ENCODE data around the gene ATG10. TPM values are rescaled to one million over a fixed set of nuclear protein-coding genes. Genes with fewer than 3 reads are reported as not detected.

The ATG10 gene
- total RNA-seq, 4 donors from 2014 or later: 8.5 to 15.2 (median 11.6) TPM

GRCh38 chr5:82068723-82069122 lies 96.9 kb downstream of the ATG10 start:
- H3K4me3 ChIP-seq (replicated peaks in 1 of 3): no peak overlapping the region
- DNase-seq: no peak
- intact Hi-C loops (cut with DNase I): no loop called here
- no peak overlapping the region for H3K27ac ChIP-seq
- H3K9me3 ChIP-seq: no peaks in the 10 kb centered on the region
- no peak for TF ChIP-seq POLR2A (IDR thresholded peaks at IDR 0.05)
- TF ChIP-seq, protein P1, sequence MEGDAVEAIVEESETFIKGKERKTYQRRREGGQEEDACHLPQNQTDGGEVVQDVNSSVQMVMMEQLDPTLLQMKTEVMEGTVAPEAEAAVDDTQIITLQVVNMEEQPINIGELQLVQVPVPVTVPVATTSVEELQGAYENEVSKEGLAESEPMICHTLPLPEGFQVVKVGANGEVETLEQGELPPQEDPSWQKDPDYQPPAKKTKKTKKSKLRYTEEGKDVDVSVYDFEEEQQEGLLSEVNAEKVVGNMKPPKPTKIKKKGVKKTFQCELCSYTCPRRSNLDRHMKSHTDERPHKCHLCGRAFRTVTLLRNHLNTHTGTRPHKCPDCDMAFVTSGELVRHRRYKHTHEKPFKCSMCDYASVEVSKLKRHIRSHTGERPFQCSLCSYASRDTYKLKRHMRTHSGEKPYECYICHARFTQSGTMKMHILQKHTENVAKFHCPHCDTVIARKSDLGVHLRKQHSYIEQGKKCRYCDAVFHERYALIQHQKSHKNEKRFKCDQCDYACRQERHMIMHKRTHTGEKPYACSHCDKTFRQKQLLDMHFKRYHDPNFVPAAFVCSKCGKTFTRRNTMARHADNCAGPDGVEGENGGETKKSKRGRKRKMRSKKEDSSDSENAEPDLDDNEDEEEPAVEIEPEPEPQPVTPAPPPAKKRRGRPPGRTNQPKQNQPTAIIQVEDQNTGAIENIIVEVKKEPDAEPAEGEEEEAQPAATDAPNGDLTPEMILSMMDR (IDR thresholded peaks at IDR 0.05): no peak
- H3K4me1 ChIP-seq: no peaks in the 10 kb centered on the region
- H3K27me3 ChIP-seq: no peaks in the 10 kb centered on the region
- no peaks in the 10 kb centered on the region for H3K36me3 ChIP-seq
- 33 to 52% methylated on average over 2 of the region's 2 CpGs for WGBS, 2 donors

GRCh38 chr5:82072138-82072537 lies 100.3 kb downstream of the ATG10 start:
- Histone ChIP-seq H3K27ac (no peak overlapping the region), H3K4me1 (no peaks in the 10 kb centered on the region), H3K9me3 (no peaks in the 10 kb centered on the region), H3K27me3 (no peaks in the 10 kb centered on the region), H3K4me3 (replicated peaks in 1 of 3) (no peak overlapping the region), H3K36me3 (no peaks in the 10 kb centered on the region)
- TF ChIP-seq, protein P1 (IDR thresholded peaks at IDR 0.05): no peak
- no peak for TF ChIP-seq POLR2A (IDR thresholded peaks at IDR 0.05)
- WGBS, 2 donors: 82 to 89% methylated on average over 2 of the region's 2 CpGs
- no peak for DNase-seq
- intact Hi-C loops (cut with DNase I): no loop called here

DNA sequence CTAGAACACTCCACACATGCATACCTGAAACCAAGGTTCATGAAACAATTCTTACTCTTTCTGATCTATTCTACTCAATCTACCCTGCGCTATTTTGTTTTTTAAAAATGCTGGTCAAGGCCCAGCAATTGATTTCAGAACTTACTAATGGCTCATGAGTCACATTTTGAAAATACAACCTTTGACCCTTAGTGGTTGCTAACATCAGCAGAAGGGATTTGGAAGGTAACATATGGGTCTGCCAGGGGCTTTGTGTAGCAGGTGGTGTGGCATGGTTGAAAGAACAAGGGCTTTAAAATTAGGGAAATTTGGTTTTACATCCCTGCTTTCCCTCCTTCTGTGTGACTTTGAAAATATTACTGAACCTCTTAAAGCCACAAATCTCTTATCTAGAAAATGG lies 101.4 kb downstream of the ATG10 start:
- Histone ChIP-seq H3K36me3 (no peaks in the 10 kb centered on the region), H3K27ac (no peak overlapping the region), H3K4me3 (replicated peaks in 1 of 3) (no peak overlapping the region), H3K27me3 (no peaks in the 10 kb centered on the region), H3K9me3 (no peaks in the 10 kb centered on the region), H3K4me1 (no peaks in the 10 kb centered on the region)
- WGBS, 2 donors: 100% methylated on average over 1 of the region's 1 CpG
- TF ChIP-seq, protein P1 (IDR thresholded peaks at IDR 0.05): no peak
- no peak for TF ChIP-seq POLR2A (IDR thresholded peaks at IDR 0.05)
- no peak for DNase-seq
- intact Hi-C loops (cut with DNase I): no loop called here

- intact Hi-C loops (cut with DNase I): no loop called here
- Histone ChIP-seq H3K4me1 (no peaks in the 10 kb centered on the region), H3K9me3 (no peaks in the 10 kb centered on the region), H3K27ac (no peak overlapping the region), H3K4me3 (replicated peaks in 1 of 3) (no peak overlapping the region), H3K36me3 (no peaks in the 10 kb centered on the region), H3K27me3 (no peaks in the 10 kb centered on the region)
- TF ChIP-seq, protein P1 (IDR thresholded peaks at IDR 0.05): no peak
- TF ChIP-seq POLR2A (IDR thresholded peaks at IDR 0.05): no peak
- WGBS, 2 donors: 84 to 85% methylated on average over 2 of the region's 2 CpGs
- no peak for DNase-seq
Measured at GRCh38 chr5:82074950-82075349, 103.1 kb downstream of the ATG10 start.

GRCh38 chr5:82077496-82077895 lies 105.7 kb downstream of the ATG10 start:
- intact Hi-C loops (cut with DNase I): no loop called here
- Histone ChIP-seq H3K4me3 (replicated peaks in 1 of 3) (no peak overlapping the region), H3K4me1 (no peaks in the 10 kb centered on the region), H3K27me3 (no peaks in the 10 kb centered on the region), H3K9me3 (no peaks in the 10 kb centered on the region), H3K36me3 (no peaks in the 10 kb centered on the region), H3K27ac (no peak overlapping the region)
- 90 to 94% methylated on average over 5 of the region's 5 CpGs for WGBS, 2 donors
- TF ChIP-seq POLR2A (IDR thresholded peaks at IDR 0.05): no peak
- TF ChIP-seq, protein P1 (IDR thresholded peaks at IDR 0.05): no peak
- no peak for DNase-seq

Data from thyroid gland (tissue), 4 donors.